Panc1 (cell line): ENCODE measurements around the gene MED13L.

Source experiments
- POLR2AphosphoS5 ChIP-seq: IDR thresholded peaks from 2 replicates; pipeline ENCODE4 v1.6.1; 2012; ENCODE audit warnings: mild to moderate bottlenecking, low read depth, low read length, moderate library complexity
- TF ChIP-seq, protein P1 (sequence below): fragments of 450-650 bp; IDR thresholded peaks from 2 replicates; pipeline ENCODE4 v1.5.1; 2017; ENCODE audit warnings: mild to moderate bottlenecking

GRCh38 chr12:116241157-116241759, 36.2 kb downstream of the MED13L start:
- TF ChIP-seq, protein P1, sequence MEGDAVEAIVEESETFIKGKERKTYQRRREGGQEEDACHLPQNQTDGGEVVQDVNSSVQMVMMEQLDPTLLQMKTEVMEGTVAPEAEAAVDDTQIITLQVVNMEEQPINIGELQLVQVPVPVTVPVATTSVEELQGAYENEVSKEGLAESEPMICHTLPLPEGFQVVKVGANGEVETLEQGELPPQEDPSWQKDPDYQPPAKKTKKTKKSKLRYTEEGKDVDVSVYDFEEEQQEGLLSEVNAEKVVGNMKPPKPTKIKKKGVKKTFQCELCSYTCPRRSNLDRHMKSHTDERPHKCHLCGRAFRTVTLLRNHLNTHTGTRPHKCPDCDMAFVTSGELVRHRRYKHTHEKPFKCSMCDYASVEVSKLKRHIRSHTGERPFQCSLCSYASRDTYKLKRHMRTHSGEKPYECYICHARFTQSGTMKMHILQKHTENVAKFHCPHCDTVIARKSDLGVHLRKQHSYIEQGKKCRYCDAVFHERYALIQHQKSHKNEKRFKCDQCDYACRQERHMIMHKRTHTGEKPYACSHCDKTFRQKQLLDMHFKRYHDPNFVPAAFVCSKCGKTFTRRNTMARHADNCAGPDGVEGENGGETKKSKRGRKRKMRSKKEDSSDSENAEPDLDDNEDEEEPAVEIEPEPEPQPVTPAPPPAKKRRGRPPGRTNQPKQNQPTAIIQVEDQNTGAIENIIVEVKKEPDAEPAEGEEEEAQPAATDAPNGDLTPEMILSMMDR, result no peak
- no peak for TF ChIP-seq POLR2AphosphoS5
